CD14-positive monocyte (primary cell): ENCODE measurements around the gene WDFY4. TPM values are rescaled to one million over a fixed set of nuclear protein-coding genes. Genes with fewer than 3 reads are reported as not detected.

Source experiments
- DNase-seq, 3 donors: peaks; one replicate each; pipeline ENCODE4 v3.0.0-alpha.2; 2011 to 2022
- H2AFZ ChIP-seq: 2 replicates; pipeline ENCODE4 v1.6.0; 2012; ENCODE audit warnings: mild to moderate bottlenecking, low read depth, low read length, inconsistent platforms; ENCODE audit not compliant: insufficient read depth, poor library complexity, severe bottlenecking
- H3K27ac ChIP-seq, 2 donors: 1 replicate in 1 of 2; 2 replicates in 1 of 2; pipeline ENCODE4 v1.5.1; 2012 to 2013; ENCODE audit warnings: low read length in 2 of 2, control low read depth in 1 of 2, inconsistent platforms in 1 of 2, low read depth in 1 of 2, mild to moderate bottlenecking in 1 of 2
- H3K27me3 ChIP-seq, 2 donors: one replicate each; pipeline versions ENCODE4 v1.6.0 to v1.6.1; 2011 to 2013; ENCODE audit warnings: low read length in 2 of 2; ENCODE audit not compliant: control insufficient read depth in 2 of 2, insufficient read depth in 2 of 2
- H3K36me3 ChIP-seq, 2 donors: replicated peaks in 1 of 2; 1 replicate in 1 of 2; 2 replicates in 1 of 2; pipeline versions ENCODE4 v1.5.1 to v1.6.1; 2012 to 2013; ENCODE audit warnings: low read length in 2 of 2, control low read depth in 1 of 2, inconsistent platforms in 1 of 2, mild to moderate bottlenecking in 1 of 2; ENCODE audit not compliant: insufficient read depth in 2 of 2, control insufficient read depth in 1 of 2
- H3K4me1 ChIP-seq, 2 donors: 1 replicate in 1 of 2; 2 replicates in 1 of 2; pipeline versions ENCODE4 v1.5.1 to v1.6.1; 2012 to 2013; ENCODE audit warnings: low read length in 2 of 2, control low read depth in 1 of 2, inconsistent platforms in 1 of 2, mild to moderate bottlenecking in 1 of 2, moderate library complexity in 1 of 2; ENCODE audit not compliant: insufficient read depth in 2 of 2, control insufficient read depth in 1 of 2
- H3K4me2 ChIP-seq: replicated peaks from 2 replicates; pipeline ENCODE3; 2012; ENCODE audit warnings: low read length, moderate library complexity, mild to moderate bottlenecking; ENCODE audit not compliant: poor library complexity, severe bottlenecking; ENCODE audit errors: extremely low read depth
- H3K4me3 ChIP-seq, 3 experiments: fragments of 200-600 bp in 1 of 3; sonication (generic) in 1 of 3; replicated peaks in 1 of 3; 1 replicate in 2 of 3; 2 replicates in 1 of 3; pipeline ENCODE4 v1.5.1; 2011 to 2013; ENCODE audit warnings: low read length in 3 of 3, mild to moderate bottlenecking in 3 of 3, control low read depth in 2 of 3, low read depth in 2 of 3, inconsistent platforms in 1 of 3, moderate library complexity in 1 of 3
- H3K79me2 ChIP-seq: 2 replicates; pipeline ENCODE4 v1.6.0; 2012; ENCODE audit warnings: mild to moderate bottlenecking, control low read depth, inconsistent platforms, low read length, moderate library complexity; ENCODE audit not compliant: insufficient read depth
- H3K9ac ChIP-seq: 2 replicates; pipeline ENCODE4 v1.6.0; 2017; ENCODE audit warnings: low read length, mild to moderate bottlenecking; ENCODE audit not compliant: insufficient read depth, poor library complexity, severe bottlenecking
- H3K9me3 ChIP-seq, 2 donors: replicated peaks in 1 of 2; 1 replicate in 1 of 2; 2 replicates in 1 of 2; pipeline versions ENCODE4 v1.5.1 to v1.6.1; 2012 to 2013; ENCODE audit warnings: low read length in 2 of 2, control low read depth in 1 of 2; ENCODE audit not compliant: control insufficient read depth in 1 of 2, insufficient read depth in 1 of 2
- H4K20me1 ChIP-seq: 2 replicates; pipeline ENCODE4 v1.6.0; 2012; ENCODE audit warnings: mild to moderate bottlenecking, low read length, control low read depth, moderate library complexity; ENCODE audit not compliant: insufficient read depth
- H3K27ac Mint-ChIP-seq, 7 donors: one replicate each; pipeline ENCODE4 v1.8.0; 2020; ENCODE audit warnings: mild to moderate bottlenecking in 7 of 7, mixed read lengths in 7 of 7, moderate library complexity in 6 of 7, inconsistent platforms in 2 of 7
- H3K27me3 Mint-ChIP-seq, 3 donors: one replicate each; pipeline ENCODE4 v1.8.0; 2021 to 2022; ENCODE audit warnings: low read depth in 3 of 3, mild to moderate bottlenecking in 3 of 3, mixed read lengths in 3 of 3, moderate library complexity in 3 of 3, inconsistent platforms in 1 of 3
- H3K36me3 Mint-ChIP-seq, 2 donors: one replicate each; pipeline ENCODE4 v1.8.0; 2020; ENCODE audit warnings: mixed read lengths in 2 of 2, inconsistent platforms in 1 of 2, mild to moderate bottlenecking in 1 of 2
- H3K4me1 Mint-ChIP-seq: one replicate; pipeline ENCODE4 v1.8.0; 2020; ENCODE audit warnings: mild to moderate bottlenecking, mixed read lengths
- H3K4me3 Mint-ChIP-seq, 2 donors: one replicate each; pipeline ENCODE4 v1.8.0; 2020; ENCODE audit warnings: mild to moderate bottlenecking in 2 of 2, mixed read lengths in 2 of 2, moderate library complexity in 1 of 2
- H3K9me3 Mint-ChIP-seq, 7 donors: one replicate each; pipeline ENCODE4 v1.8.0; 2020 to 2022; ENCODE audit warnings: mixed read lengths in 7 of 7, mild to moderate bottlenecking in 6 of 7, moderate library complexity in 6 of 7, inconsistent platforms in 2 of 7
- WGBS: methylation state at CpG from one replicate; pipeline ENCODE4 v1.1.5; 2013; ENCODE audit warnings: missing lambda C conversion rate; ENCODE audit not compliant: insufficient coverage; 5-methylcytosine and 5-hydroxymethylcytosine counted together
- intact Hi-C, 2 donors: fragments of 100-400 bp; cut with micrococcal nuclease; formaldehyde crosslinking; loops; one replicate each; pipeline versions ENCODE4 v1.15.0 to v1.15.1; 2023
- polyA plus RNA-seq, 3 donors: library from polyadenylated mRNA; depleted of rRNA in 1 of 3; unstranded in 2 of 3; stranded (reverse) in 1 of 3; fragments of 300-500 nt in 2 of 3; fragments of >200 nt in 1 of 3; fragmentation: Illumina TruSeq in 2 of 3; gene quantifications; 1 replicate in 2 of 3; 2 replicates in 1 of 3; pipeline ENCODE4 v1.2.3, GENCODE V29; 2012 to 2021
- TF ChIP-seq, protein P1 (sequence below): fragments of 200-600 bp; IDR thresholded peaks from one replicate; pipeline ENCODE4 v1.8.0; 2022; ENCODE audit warnings: antibody characterized with exemption, mild to moderate bottlenecking

The WDFY4 gene
- polyA plus RNA-seq, 3 donors = 7.5 to 36.1 (median 9.8) TPM

DNA sequence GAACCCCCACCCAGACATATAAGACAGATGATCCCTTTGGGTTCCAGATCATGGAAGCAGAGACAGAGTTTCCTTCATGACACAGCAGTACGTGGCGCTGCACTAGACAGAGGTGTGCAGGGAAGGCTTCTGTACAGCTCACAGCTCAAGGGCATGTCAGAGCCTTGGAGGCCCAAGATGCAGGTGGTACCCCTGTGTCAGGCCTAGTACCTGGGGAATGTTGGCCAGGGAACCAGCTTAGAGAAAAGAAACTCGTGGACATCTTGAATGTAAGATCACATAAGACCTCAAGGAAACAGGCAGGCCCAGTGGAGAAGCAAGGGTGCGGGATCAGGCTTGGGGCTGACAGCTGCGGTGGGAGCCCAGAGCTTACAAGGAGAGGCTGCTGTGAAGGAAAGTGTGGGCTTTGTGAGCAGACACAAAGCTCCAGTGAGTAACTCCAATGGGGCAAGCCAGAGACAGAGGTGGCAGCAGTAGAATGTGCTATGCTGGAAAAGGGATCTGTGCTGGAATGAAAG is 91.4 kb downstream of the WDFY4 start:
- H3K4me3 Mint-ChIP-seq = no peak overlapping the region
- Histone ChIP-seq H3K79me2 (no peaks in the 10 kb centered on the region), H3K27ac (no peak overlapping the region), H3K27me3 (no peaks in the 10 kb centered on the region), H3K4me3 (no peak overlapping the region), H3K9ac (no peak overlapping the region), H3K36me3 (peaks cover 72 to 93% of the 10 kb centered on the region in 2 donors), H2AFZ (no peak overlapping the region), H3K4me2 (no peak overlapping the region), H3K9me3 (no peaks in the 10 kb centered on the region), H4K20me1 (peaks cover 4% of the 10 kb centered on the region), H3K4me1 (peaks cover 3 to 6% of the 10 kb centered on the region in 2 donors)
- peaks cover 81 to 93% of the 10 kb centered on the region in 2 donors for H3K36me3 Mint-ChIP-seq
- H3K27ac Mint-ChIP-seq = peak overlapping the region in 5 of 7 donors; percentile 17 to 53 (median 33)
- 98% methylated on average over 5 of the region's 5 CpGs for WGBS
- TF ChIP-seq, protein P1, sequence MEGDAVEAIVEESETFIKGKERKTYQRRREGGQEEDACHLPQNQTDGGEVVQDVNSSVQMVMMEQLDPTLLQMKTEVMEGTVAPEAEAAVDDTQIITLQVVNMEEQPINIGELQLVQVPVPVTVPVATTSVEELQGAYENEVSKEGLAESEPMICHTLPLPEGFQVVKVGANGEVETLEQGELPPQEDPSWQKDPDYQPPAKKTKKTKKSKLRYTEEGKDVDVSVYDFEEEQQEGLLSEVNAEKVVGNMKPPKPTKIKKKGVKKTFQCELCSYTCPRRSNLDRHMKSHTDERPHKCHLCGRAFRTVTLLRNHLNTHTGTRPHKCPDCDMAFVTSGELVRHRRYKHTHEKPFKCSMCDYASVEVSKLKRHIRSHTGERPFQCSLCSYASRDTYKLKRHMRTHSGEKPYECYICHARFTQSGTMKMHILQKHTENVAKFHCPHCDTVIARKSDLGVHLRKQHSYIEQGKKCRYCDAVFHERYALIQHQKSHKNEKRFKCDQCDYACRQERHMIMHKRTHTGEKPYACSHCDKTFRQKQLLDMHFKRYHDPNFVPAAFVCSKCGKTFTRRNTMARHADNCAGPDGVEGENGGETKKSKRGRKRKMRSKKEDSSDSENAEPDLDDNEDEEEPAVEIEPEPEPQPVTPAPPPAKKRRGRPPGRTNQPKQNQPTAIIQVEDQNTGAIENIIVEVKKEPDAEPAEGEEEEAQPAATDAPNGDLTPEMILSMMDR = no peak
- no peak for DNase-seq
- H3K9me3 Mint-ChIP-seq = no peaks in the 10 kb centered on the region
- H3K4me1 Mint-ChIP-seq = peaks cover 3% of the 10 kb centered on the region
- intact Hi-C loops = no loop called here
- H3K27me3 Mint-ChIP-seq = peaks cover 0 to 2% (median 0%) of the 10 kb centered on the region in 3 donors

DNA sequence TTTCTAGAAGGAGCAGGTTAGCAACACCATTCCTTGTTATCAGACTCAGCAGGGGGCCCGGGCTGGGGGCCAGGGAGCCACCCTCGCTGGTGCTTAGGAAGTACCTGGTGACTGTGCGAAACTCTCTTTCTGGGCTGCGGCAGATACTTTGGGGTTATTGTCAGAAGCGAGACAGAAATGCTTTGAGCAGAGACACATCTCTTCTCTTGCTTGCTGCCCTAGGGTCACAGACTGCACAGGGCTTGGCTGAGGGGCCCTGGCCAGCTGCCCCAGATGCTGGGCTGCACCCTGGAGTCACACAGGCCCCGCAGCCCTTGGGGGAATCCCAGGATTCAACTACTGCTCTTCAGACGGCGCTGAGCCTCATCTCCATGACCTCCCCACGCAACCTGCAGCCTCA is 91.9 kb downstream of the WDFY4 start:
- H3K36me3 ChIP-seq = peaks cover 72 to 93% of the 10 kb centered on the region in 2 donors
- H3K27ac Mint-ChIP-seq = peak overlapping the region in 2 of 7 donors; percentile 17 to 25
- H3K9ac ChIP-seq = no peak overlapping the region
- TF ChIP-seq, protein P1 = no peak
- no peak for DNase-seq
- H3K9me3 ChIP-seq = no peaks in the 10 kb centered on the region
- H2AFZ ChIP-seq = no peak overlapping the region
- H3K4me3 ChIP-seq = no peak overlapping the region
- peaks cover 2% of the 10 kb centered on the region for H4K20me1 ChIP-seq
- H3K9me3 Mint-ChIP-seq = no peaks in the 10 kb centered on the region
- no peaks in the 10 kb centered on the region for H3K79me2 ChIP-seq
- intact Hi-C loops = no loop called here
- peaks cover 0 to 1% of the 10 kb centered on the region in 2 donors for H3K4me1 ChIP-seq
- H3K27me3 ChIP-seq = no peaks in the 10 kb centered on the region
- no peak overlapping the region for H3K27ac ChIP-seq
- peaks cover 0 to 2% (median 0%) of the 10 kb centered on the region in 3 donors for H3K27me3 Mint-ChIP-seq
- no peak overlapping the region for H3K4me3 Mint-ChIP-seq
- H3K4me2 ChIP-seq = no peak overlapping the region
- peaks cover 81 to 92% of the 10 kb centered on the region in 2 donors for H3K36me3 Mint-ChIP-seq
- WGBS = 91% methylated on average over 8 of the region's 9 CpGs
- H3K4me1 Mint-ChIP-seq = no peaks in the 10 kb centered on the region
